Natural killer cell treated with Interleukin-12 subunit alpha and Interleukin-12 subunit beta and Interleukin-15 and Interleukin-18, amount 100 ng/mL, for 72 hours (primary cell): ENCODE data around the gene SAMM50. TPM values are rescaled to one million over a fixed set of nuclear protein-coding genes. Genes with fewer than 3 reads are reported as not detected.
"Not testable (repeated sequence)": the region's sequence is repeated elsewhere in the genome, so short reads cannot be mapped to it uniquely, and the experiment has no call there.

Experiments used
- ATAC-seq, 2 donors: fragments of 150-1000 bp; cut with Tn5 transposase in 1 of 2; sonication (Bioruptor Pico), chemical (Tn5 transposase) in 1 of 2; 2 replicates each; pipeline ENCODE4 v1.10.0; 2021
- DNase-seq: peaks from one replicate; pipeline ENCODE4 v3.0.0; 2022; ENCODE audit warnings: low spot score
- H3K27ac Mint-ChIP-seq, 2 donors: 1 replicate in 1 of 2; 2 replicates in 1 of 2; pipeline ENCODE4 v1.8.0; 2022; ENCODE audit warnings: mixed read lengths in 2 of 2, mild to moderate bottlenecking in 1 of 2, moderate library complexity in 1 of 2
- H3K27me3 Mint-ChIP-seq, 2 donors: 1 replicate in 1 of 2; 2 replicates in 1 of 2; pipeline ENCODE4 v1.8.0; 2022; ENCODE audit warnings: mixed read lengths in 2 of 2
- H3K36me3 Mint-ChIP-seq: one replicate; pipeline ENCODE4 v1.8.0; 2022; ENCODE audit warnings: mixed read lengths
- H3K4me1 Mint-ChIP-seq, 2 donors: 1 replicate in 1 of 2; 2 replicates in 1 of 2; pipeline ENCODE4 v1.8.0; 2022; ENCODE audit warnings: low read depth in 2 of 2, mixed read lengths in 2 of 2, mild to moderate bottlenecking in 1 of 2
- H3K4me3 Mint-ChIP-seq: one replicate; pipeline ENCODE4 v1.8.0; 2022; ENCODE audit warnings: mixed read lengths
- H3K9me3 Mint-ChIP-seq: 2 replicates; pipeline ENCODE4 v1.8.0; 2022; ENCODE audit warnings: mixed read lengths
- total RNA-seq, 2 donors: library from RNA; stranded (reverse); gene quantifications; one replicate each; pipeline ENCODE4 v1.2.3, GENCODE V29; 2022

The SAMM50 gene
- total RNA-seq, 2 donors from 2014 or later = 45.5 to 46.5 TPM

GRCh38 chr22:44012162-44012561 is 56.9 kb downstream of the SAMM50 start:
- Mint-ChIP-seq H3K4me1 (no peaks in the 10 kb centered on the region), H3K4me3 (no peak overlapping the region), H3K27ac (no peak overlapping the region), H3K27me3 (no peaks in the 10 kb centered on the region), H3K36me3 (no peaks in the 10 kb centered on the region), H3K9me3 (no peaks in the 10 kb centered on the region)
- ATAC-seq (no peak), DNase-seq (no peak)

- Mint-ChIP-seq H3K36me3 (no peaks in the 10 kb centered on the region), H3K4me3 (no peak overlapping the region), H3K9me3 (no peaks in the 10 kb centered on the region), H3K27ac (no peak overlapping the region), H3K27me3 (no peaks in the 10 kb centered on the region), H3K4me1 (no peaks in the 10 kb centered on the region)
- DNase-seq = no peak
- no peak for ATAC-seq
Measured at GRCh38 chr22:44012591-44012990, 57.3 kb downstream of the SAMM50 start.

- no peak for ATAC-seq
- H3K27me3 Mint-ChIP-seq = no peaks in the 10 kb centered on the region
- no peaks in the 10 kb centered on the region for H3K4me1 Mint-ChIP-seq
- DNase-seq = no peak
- H3K9me3 Mint-ChIP-seq = no peaks in the 10 kb centered on the region
- no peaks in the 10 kb centered on the region for H3K36me3 Mint-ChIP-seq
- H3K27ac Mint-ChIP-seq = no peak overlapping the region
- no peak overlapping the region for H3K4me3 Mint-ChIP-seq
Measured at GRCh38 chr22:44014241-44014640, 59.0 kb downstream of the SAMM50 start.

- H3K4me1 Mint-ChIP-seq, DNase-seq, ATAC-seq, H3K36me3 Mint-ChIP-seq, H3K9me3 Mint-ChIP-seq, H3K27ac Mint-ChIP-seq, H3K4me3 Mint-ChIP-seq, H3K27me3 Mint-ChIP-seq: not testable (repeated sequence)
Measured at GRCh38 chr22:44016586-44016985, 61.3 kb downstream of the SAMM50 start.

GRCh38 chr22:44018594-44018993 is 63.4 kb downstream of the SAMM50 start:
- Mint-ChIP-seq H3K4me1 (peaks cover 4 to 9% of the 10 kb centered on the region in 2 donors), H3K27ac (no peak overlapping the region), H3K27me3 (no peaks in the 10 kb centered on the region), H3K4me3 (no peak overlapping the region), H3K9me3 (no peaks in the 10 kb centered on the region), H3K36me3 (no peaks in the 10 kb centered on the region)
- peak; percentile 22 for DNase-seq
- no peak for ATAC-seq

GRCh38 chr22:44019416-44019815 is 64.2 kb downstream of the SAMM50 start:
- DNase-seq (peak; percentile 20), ATAC-seq (no peak)
- H3K27ac Mint-ChIP-seq = no peak overlapping the region
- no peaks in the 10 kb centered on the region for H3K36me3 Mint-ChIP-seq
- peaks cover 8 to 9% of the 10 kb centered on the region in 2 donors for H3K4me1 Mint-ChIP-seq
- H3K9me3 Mint-ChIP-seq = no peaks in the 10 kb centered on the region
- no peak overlapping the region for H3K4me3 Mint-ChIP-seq
- H3K27me3 Mint-ChIP-seq = no peaks in the 10 kb centered on the region

GRCh38 chr22:44019846-44020245 is 64.6 kb downstream of the SAMM50 start:
- no peak overlapping the region for H3K4me3 Mint-ChIP-seq
- H3K36me3 Mint-ChIP-seq = no peaks in the 10 kb centered on the region
- ATAC-seq = no peak
- H3K9me3 Mint-ChIP-seq = no peaks in the 10 kb centered on the region
- peak; percentile 22 for DNase-seq
- H3K27me3 Mint-ChIP-seq = no peaks in the 10 kb centered on the region
- peaks cover 8 to 9% of the 10 kb centered on the region in 2 donors for H3K4me1 Mint-ChIP-seq
- H3K27ac Mint-ChIP-seq = no peak overlapping the region

- no peaks in the 10 kb centered on the region for H3K9me3 Mint-ChIP-seq
- peaks cover 0 to 4% of the 10 kb centered on the region in 2 donors for H3K27me3 Mint-ChIP-seq
- no peaks in the 10 kb centered on the region for H3K36me3 Mint-ChIP-seq
- H3K4me3 Mint-ChIP-seq = no peak overlapping the region
- peak overlapping the region in 1 of 2 donors; percentile 21 for H3K27ac Mint-ChIP-seq
- ATAC-seq (no peak), DNase-seq (peak; percentile 18)
- peaks cover 14 to 21% of the 10 kb centered on the region in 2 donors for H3K4me1 Mint-ChIP-seq
Measured at GRCh38 chr22:44020981-44021380, 65.7 kb downstream of the SAMM50 start.

- H3K4me1 Mint-ChIP-seq = peaks cover 32 to 39% of the 10 kb centered on the region in 2 donors
- no peaks in the 10 kb centered on the region for H3K36me3 Mint-ChIP-seq
- DNase-seq (peak; percentile 65), ATAC-seq (peak; percentile 75 to 82)
- H3K27ac Mint-ChIP-seq = peak overlapping the region; percentile 80 to 82
- H3K27me3 Mint-ChIP-seq = peaks cover 0 to 12% of the 10 kb centered on the region in 2 donors
- H3K4me3 Mint-ChIP-seq = peak overlapping the region; percentile 90
- H3K9me3 Mint-ChIP-seq = no peaks in the 10 kb centered on the region
Measured at GRCh38 chr22:44023404-44024287, 68.4 kb downstream of the SAMM50 start.

- Mint-ChIP-seq H3K4me3 (peak within 1 kb of the TSS; percentile 90), H3K27ac (peak within 1 kb of the TSS; percentile 80 to 93), H3K4me1 (peaks cover 33 to 39% of the 10 kb centered on the region in 2 donors), H3K36me3 (no peaks in the 10 kb centered on the region), H3K9me3 (no peaks in the 10 kb centered on the region), H3K27me3 (peaks cover 0 to 12% of the 10 kb centered on the region in 2 donors)
- ATAC-seq (peak; percentile 30 to 39), DNase-seq (no peak)
Measured at GRCh38 chr22:44024288-44024921, 69.2 kb downstream of the SAMM50 start, which contains the start of gene PARVB. Gene PARVB (plus strand): TSS chr22:44024302. CDS start chr22:44024340, 38 bp downstream.

- no peak for DNase-seq
- Mint-ChIP-seq H3K27ac (peak overlapping the region; percentile 88 to 93), H3K9me3 (no peaks in the 10 kb centered on the region), H3K4me1 (peaks cover 33 to 39% of the 10 kb centered on the region in 2 donors), H3K36me3 (no peaks in the 10 kb centered on the region), H3K27me3 (peaks cover 0 to 12% of the 10 kb centered on the region in 2 donors), H3K4me3 (peak overlapping the region; percentile 90)
- no peak for ATAC-seq
Measured at GRCh38 chr22:44025171-44026065, 70.2 kb downstream of the SAMM50 start.

- DNase-seq (no peak), ATAC-seq (no peak)
- Mint-ChIP-seq H3K36me3 (no peaks in the 10 kb centered on the region), H3K27ac (peak overlapping the region; percentile 88 to 93), H3K9me3 (no peaks in the 10 kb centered on the region), H3K4me1 (peaks cover 33 to 37% of the 10 kb centered on the region in 2 donors), H3K27me3 (peaks cover 0 to 12% of the 10 kb centered on the region in 2 donors), H3K4me3 (peak overlapping the region; percentile 90)
Measured at GRCh38 chr22:44026066-44026629, 70.9 kb downstream of the SAMM50 start.
